T-helper 2 cell treated with Interferon-gamma antibody and Interleukin-4, amounts not matched to agents 5 μg/mL and 100 μg/mL, for 36 hours (primary cell): Measurements from ENCODE around the gene GRK2.
A peak's percentile ranks its signal among the peaks of the same experiment; 100 is the strongest.
"Not testable (repeated sequence)": the region's sequence is repeated elsewhere in the genome, so short reads cannot be mapped to it uniquely, and the experiment has no call there.

Experiments
- DNase-seq: peaks from one replicate; pipeline ENCODE4 v3.0.0; 2021; ENCODE audit warnings: low spot score
- H3K27ac Mint-ChIP-seq: one replicate; pipeline ENCODE4 v1.8.0; 2021; ENCODE audit warnings: mild to moderate bottlenecking, mixed read lengths
- H3K27me3 Mint-ChIP-seq: one replicate; pipeline ENCODE4 v1.8.0; 2021; ENCODE audit warnings: low read depth, mixed read lengths
- H3K36me3 Mint-ChIP-seq: one replicate; pipeline ENCODE4 v1.8.0; 2021; ENCODE audit warnings: low read depth, mixed read lengths
- H3K4me1 Mint-ChIP-seq: one replicate; pipeline ENCODE4 v1.8.0; 2021; ENCODE audit warnings: low read depth, mixed read lengths
- H3K4me3 Mint-ChIP-seq: one replicate; pipeline ENCODE4 v1.8.0; 2022; ENCODE audit warnings: mild to moderate bottlenecking, moderate library complexity, mixed read lengths
- H3K9me3 Mint-ChIP-seq: one replicate; pipeline ENCODE4 v1.8.0; 2021; ENCODE audit warnings: mixed read lengths

Gene GRK2

GRCh38 chr11:67311051-67311555 lies 44.8 kb downstream of the GRK2 start:
- Mint-ChIP-seq H3K27me3 (no peaks in the 10 kb centered on the region), H3K4me1 (peaks cover 30% of the 10 kb centered on the region), H3K27ac (peak overlapping the region; percentile 15), H3K36me3 (peaks cover 5% of the 10 kb centered on the region), H3K9me3 (no peaks in the 10 kb centered on the region), H3K4me3 (no peak overlapping the region)
- DNase-seq, result no peak

- no peak overlapping the region for H3K4me3 Mint-ChIP-seq
- peak overlapping the region; percentile 68 for H3K27ac Mint-ChIP-seq
- H3K36me3 Mint-ChIP-seq, result peaks cover 5% of the 10 kb centered on the region
- no peaks in the 10 kb centered on the region for H3K27me3 Mint-ChIP-seq
- H3K9me3 Mint-ChIP-seq, result no peaks in the 10 kb centered on the region
- H3K4me1 Mint-ChIP-seq, result peaks cover 30% of the 10 kb centered on the region
- DNase-seq, result no peak
Observed at GRCh38 chr11:67311556-67312082, 45.3 kb downstream of the GRK2 start.

- Mint-ChIP-seq H3K27me3 (no peaks in the 10 kb centered on the region), H3K4me3 (peak overlapping the region; percentile 71), H3K9me3 (no peaks in the 10 kb centered on the region), H3K36me3 (peaks cover 5% of the 10 kb centered on the region), H3K27ac (peak overlapping the region; percentile 88), H3K4me1 (peaks cover 31% of the 10 kb centered on the region)
- DNase-seq, result peak; percentile 52
Observed at GRCh38 chr11:67312187-67313021, 46.1 kb downstream of the GRK2 start.

GRCh38 chr11:67313125-67313890 lies 47.0 kb downstream of the GRK2 start:
- Mint-ChIP-seq H3K36me3 (peaks cover 3% of the 10 kb centered on the region), H3K4me1 (peaks cover 33% of the 10 kb centered on the region), H3K27me3 (peaks cover 4% of the 10 kb centered on the region), H3K4me3 (peak overlapping the region; percentile 46), H3K9me3 (no peaks in the 10 kb centered on the region), H3K27ac (peak overlapping the region; percentile 57)
- no peak for DNase-seq

GRCh38 chr11:67314218-67314617 lies 47.9 kb downstream of the GRK2 start:
- H3K36me3 Mint-ChIP-seq, result peaks cover 3% of the 10 kb centered on the region
- H3K27me3 Mint-ChIP-seq, result peaks cover 9% of the 10 kb centered on the region
- no peaks in the 10 kb centered on the region for H3K9me3 Mint-ChIP-seq
- peak overlapping the region; percentile 55 for H3K27ac Mint-ChIP-seq
- DNase-seq, result no peak
- H3K4me3 Mint-ChIP-seq, result no peak overlapping the region
- H3K4me1 Mint-ChIP-seq, result peaks cover 37% of the 10 kb centered on the region

- DNase-seq, result no peak
- Mint-ChIP-seq H3K9me3 (no peaks in the 10 kb centered on the region), H3K4me1 (peaks cover 37% of the 10 kb centered on the region), H3K27ac (no peak overlapping the region), H3K27me3 (peaks cover 9% of the 10 kb centered on the region), H3K4me3 (peak overlapping the region; percentile 43), H3K36me3 (no peaks in the 10 kb centered on the region)
Observed at GRCh38 chr11:67315325-67315909, 49.1 kb downstream of the GRK2 start.

GRCh38 chr11:67316882-67317204 lies 50.6 kb downstream of the GRK2 start:
- Mint-ChIP-seq H3K27me3 (peaks cover 9% of the 10 kb centered on the region), H3K9me3 (no peaks in the 10 kb centered on the region), H3K4me3 (peak overlapping the region; percentile 89), H3K36me3 (no peaks in the 10 kb centered on the region), H3K4me1 (peaks cover 35% of the 10 kb centered on the region), H3K27ac (peak overlapping the region; percentile 97)
- no peak for DNase-seq

- Mint-ChIP-seq H3K27ac (peak overlapping the region; percentile 97), H3K36me3 (no peaks in the 10 kb centered on the region), H3K9me3 (no peaks in the 10 kb centered on the region), H3K4me1 (peaks cover 31% of the 10 kb centered on the region), H3K4me3 (peak overlapping the region; percentile 89), H3K27me3 (peaks cover 9% of the 10 kb centered on the region)
- peak; percentile 98 for DNase-seq
Observed at GRCh38 chr11:67317205-67317887, 51.1 kb downstream of the GRK2 start.

GRCh38 chr11:67317888-67318555 lies 51.7 kb downstream of the GRK2 start:
- Mint-ChIP-seq H3K9me3 (no peaks in the 10 kb centered on the region), H3K4me1 (peaks cover 26% of the 10 kb centered on the region)

GRCh38 chr11:67318876-67319275 lies 52.6 kb downstream of the GRK2 start:
- Mint-ChIP-seq H3K4me1 (peaks cover 18% of the 10 kb centered on the region), H3K4me3 (peak overlapping the region; percentile 89)
- not testable (repeated sequence) for H3K9me3 Mint-ChIP-seq, H3K36me3 Mint-ChIP-seq, DNase-seq, H3K27me3 Mint-ChIP-seq, H3K27ac Mint-ChIP-seq

More at GRCh38 chr11:67317888-67318555, 51.7 kb downstream of the GRK2 start:
- no peak for DNase-seq
- Mint-ChIP-seq H3K36me3 (no peaks in the 10 kb centered on the region), H3K27me3 (peaks cover 9% of the 10 kb centered on the region), H3K4me3 (peak overlapping the region; percentile 89), H3K27ac (peak overlapping the region; percentile 97)

- no peaks in the 10 kb centered on the region for H3K36me3 Mint-ChIP-seq
- no peaks in the 10 kb centered on the region for H3K9me3 Mint-ChIP-seq
- peaks cover 12% of the 10 kb centered on the region for H3K4me1 Mint-ChIP-seq
- H3K27ac Mint-ChIP-seq, result no peak overlapping the region
- no peak overlapping the region for H3K4me3 Mint-ChIP-seq
- no peak for DNase-seq
- peaks cover 9% of the 10 kb centered on the region for H3K27me3 Mint-ChIP-seq
Observed at GRCh38 chr11:67320011-67320410, 53.7 kb downstream of the GRK2 start.

GRCh38 chr11:67320691-67321090 lies 54.4 kb downstream of the GRK2 start:
- H3K27me3 Mint-ChIP-seq, result peaks cover 9% of the 10 kb centered on the region
- no peak for DNase-seq
- H3K27ac Mint-ChIP-seq, result no peak overlapping the region
- H3K9me3 Mint-ChIP-seq, result no peaks in the 10 kb centered on the region
- H3K4me3 Mint-ChIP-seq, result no peak overlapping the region
- no peaks in the 10 kb centered on the region for H3K36me3 Mint-ChIP-seq
- peaks cover 8% of the 10 kb centered on the region for H3K4me1 Mint-ChIP-seq

- H3K36me3 Mint-ChIP-seq, result no peaks in the 10 kb centered on the region
- H3K27me3 Mint-ChIP-seq, result peaks cover 9% of the 10 kb centered on the region
- DNase-seq, result no peak
- H3K9me3 Mint-ChIP-seq, result no peaks in the 10 kb centered on the region
- H3K27ac Mint-ChIP-seq, result no peak overlapping the region
- no peak overlapping the region for H3K4me3 Mint-ChIP-seq
- H3K4me1 Mint-ChIP-seq, result peaks cover 8% of the 10 kb centered on the region
Observed at GRCh38 chr11:67321313-67321871, 55.1 kb downstream of the GRK2 start.
